Liver (tissue), 9 donors: ENCODE results near the gene ASIC3. TPM values are rescaled to one million over a fixed set of nuclear protein-coding genes. Genes with fewer than 3 reads are reported as not detected.

Source experiments
- DNase-seq: peaks from one replicate; pipeline ENCODE4 v3.0.0-alpha.2; 2017; ENCODE audit warnings: low spot score
- H3K27ac ChIP-seq, 2 donors: one replicate each; pipeline ENCODE4 v1.7.0; 2013; ENCODE audit warnings: inconsistent platforms in 2 of 2, low read length in 2 of 2, control low read depth in 1 of 2, low read depth in 1 of 2, mild to moderate bottlenecking in 1 of 2
- H3K27me3 ChIP-seq, 4 donors: one replicate each; pipeline versions ENCODE4 v1.6.1 to v1.7.0; 2013; ENCODE audit warnings: low read length in 3 of 4, inconsistent platforms in 1 of 4, mild to moderate bottlenecking in 1 of 4, moderate library complexity in 1 of 4; ENCODE audit not compliant: control insufficient read depth in 4 of 4, insufficient read depth in 4 of 4
- H3K36me3 ChIP-seq, 4 donors: one replicate each; pipeline versions ENCODE4 v1.6.1 to v1.7.0; 2013; ENCODE audit warnings: low read length in 3 of 4, mild to moderate bottlenecking in 3 of 4, low read depth in 1 of 4, moderate library complexity in 1 of 4; ENCODE audit not compliant: control insufficient read depth in 4 of 4, insufficient read depth in 3 of 4
- H3K4me1 ChIP-seq, 4 donors: one replicate each; pipeline versions ENCODE4 v1.6.1 to v1.7.0; 2013; ENCODE audit warnings: low read length in 3 of 4, mild to moderate bottlenecking in 3 of 4, moderate library complexity in 1 of 4; ENCODE audit not compliant: control insufficient read depth in 4 of 4, insufficient read depth in 4 of 4
- H3K4me3 ChIP-seq, 3 donors: one replicate each; pipeline versions ENCODE4 v1.6.1 to v1.7.0; 2013; ENCODE audit warnings: low read length in 3 of 3, control low read depth in 1 of 3, low read depth in 1 of 3, mild to moderate bottlenecking in 1 of 3
- H3K9ac ChIP-seq, 2 donors: one replicate each; pipeline ENCODE4 v1.7.0; 2013; ENCODE audit warnings: low read length in 2 of 2, mild to moderate bottlenecking in 2 of 2, moderate library complexity in 2 of 2, control low read depth in 1 of 2, low read depth in 1 of 2
- H3K9me3 ChIP-seq, 4 donors: one replicate each; pipeline versions ENCODE4 v1.6.1 to v1.7.0; 2013; ENCODE audit warnings: low read length in 3 of 4; ENCODE audit not compliant: control insufficient read depth in 4 of 4
- EGR1 ChIP-seq, 2 donors: IDR thresholded peaks; 2 replicates each; pipeline ENCODE4 v1.6.1; 2016 to 2018; ENCODE audit warnings: antibody characterized with exemption in 2 of 2, low read depth in 2 of 2
- FOXA1 ChIP-seq: IDR thresholded peaks from 2 replicates; pipeline ENCODE4 v1.6.1; 2016; ENCODE audit warnings: antibody characterized with exemption
- GABPA ChIP-seq, 2 donors: IDR thresholded peaks in 1 of 2; conservative IDR thresholded peaks in 1 of 2; 2 replicates each; pipeline ENCODE4 v1.6.1; 2016; ENCODE audit warnings: antibody characterized with exemption in 2 of 2, mild to moderate bottlenecking in 1 of 2, moderate library complexity in 1 of 2
- HNF4A ChIP-seq, 2 donors: conservative IDR thresholded peaks; 2 replicates each; pipeline ENCODE4 v1.6.1; 2016; ENCODE audit warnings: antibody characterized with exemption in 2 of 2, mild to moderate bottlenecking in 2 of 2
- HNF4G ChIP-seq: IDR thresholded peaks from 2 replicates; pipeline ENCODE4 v1.6.1; 2016; ENCODE audit warnings: antibody characterized with exemption
- JUND ChIP-seq, 2 donors: IDR thresholded peaks; 2 replicates each; pipeline ENCODE4 v1.6.1; 2016; ENCODE audit warnings: antibody characterized with exemption in 2 of 2
- NR2F2 ChIP-seq: IDR thresholded peaks from 2 replicates; pipeline ENCODE4 v1.6.1; 2016; ENCODE audit warnings: antibody characterized with exemption
- RAD21 ChIP-seq, 2 donors: IDR thresholded peaks; 2 replicates each; pipeline ENCODE4 v1.6.1; 2016; ENCODE audit warnings: antibody characterized with exemption in 2 of 2, mild to moderate bottlenecking in 2 of 2
- RXRA ChIP-seq, 2 donors: IDR thresholded peaks; 2 replicates each; pipeline ENCODE4 v1.6.1; 2017 to 2018; ENCODE audit warnings: antibody characterized with exemption in 2 of 2, mild to moderate bottlenecking in 1 of 2
- SP1 ChIP-seq: IDR thresholded peaks from 2 replicates; pipeline ENCODE4 v1.6.1; 2018; ENCODE audit warnings: antibody characterized with exemption, mild to moderate bottlenecking
- YY1 ChIP-seq: IDR thresholded peaks from 2 replicates; pipeline ENCODE4 v1.6.1; 2016; ENCODE audit warnings: antibody characterized with exemption, mild to moderate bottlenecking
- WGBS: extraction: QIAGEN DNeasy Blood & Tissue Kit; methylation state at CpG from one replicate; pipeline ENCODE4 v1.1.7; 2013; 5-methylcytosine and 5-hydroxymethylcytosine counted together
- polyA plus RNA-seq, 2 donors: library from polyadenylated mRNA; stranded (reverse) in 1 of 2; unstranded in 1 of 2; fragments of 200-250 nt in 1 of 2; fragments of >200 nt in 1 of 2; fragmentation: Nextera tagmentation in 1 of 2; extraction: Ambion mirVana in 1 of 2; gene quantifications; one replicate each; pipeline versions ENCODE4 v1.2.1 to v1.2.3, GENCODE V29; 2013 to 2015
- total RNA-seq, 2 donors: library from RNA; depleted of rRNA; stranded (reverse); fragments of >200 nt; gene quantifications; one replicate each; pipeline ENCODE4 v1.2.3, GENCODE V29; 2014
- TF ChIP-seq, protein P1 (sequence below): IDR thresholded peaks from 2 replicates; pipeline ENCODE4 v1.6.1; 2016; ENCODE audit warnings: antibody characterized with exemption, mild to moderate bottlenecking
- TF ChIP-seq, protein P2 (sequence below): IDR thresholded peaks from 2 replicates; pipeline ENCODE4 v1.6.1; 2016; ENCODE audit warnings: antibody characterized with exemption
- TF ChIP-seq, protein P3 (sequence below): IDR thresholded peaks from 2 replicates; pipeline ENCODE4 v1.6.1; 2016; ENCODE audit warnings: antibody characterized with exemption
- donor health status: healthy.
- donor health status: healthy.
- donor health status: healthy.
- donor health status: healthy.
- donor health status: healthy.

ASIC3 gene
- total and polyA plus RNA-seq, 4 donors, result 0.05 to 1.0 (median 0.39) TPM

DNA sequence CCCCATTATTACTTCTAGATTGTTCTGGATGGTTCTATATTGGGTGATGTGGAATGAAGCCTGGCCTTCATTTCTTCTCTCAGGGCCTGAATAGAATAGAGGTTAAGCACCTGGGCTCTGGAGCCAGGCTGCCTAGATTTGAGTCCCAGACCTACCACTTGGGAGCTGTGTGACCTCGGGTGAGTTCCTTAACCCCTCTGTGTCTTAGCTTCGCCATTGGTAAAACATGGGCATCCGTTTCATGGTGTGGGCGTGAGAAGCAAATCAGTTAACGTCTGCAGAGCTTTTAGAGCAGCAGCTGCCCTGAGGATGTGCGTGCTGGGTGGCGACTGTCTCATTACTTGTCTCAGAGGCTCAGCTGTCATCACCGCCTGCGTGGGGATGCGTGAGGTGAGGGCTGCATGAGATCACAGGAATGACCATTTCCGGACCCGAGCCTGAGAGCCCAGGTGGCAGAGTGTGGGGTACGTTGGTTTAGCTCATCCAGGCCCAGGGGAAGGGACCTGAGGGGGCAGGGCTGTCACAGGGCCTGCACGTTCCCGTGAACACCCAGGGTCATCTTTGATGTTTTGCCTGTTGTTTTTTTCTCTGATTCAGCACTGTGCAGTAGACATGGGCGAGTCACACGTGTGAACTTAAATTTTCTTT, 47.6 kb downstream of the ASIC3 start:
- DNase-seq, result no peak
- Histone ChIP-seq H3K27me3 (no peaks in the 10 kb centered on the region), H3K9ac (no peak overlapping the region), H3K4me1 (peaks cover 0 to 11% (median 7%) of the 10 kb centered on the region in 4 donors), H3K36me3 (peaks cover 0 to 2% (median 0%) of the 10 kb centered on the region in 4 donors), H3K4me3 (no peak overlapping the region), H3K27ac (no peak overlapping the region), H3K9me3 (no peaks in the 10 kb centered on the region)
- 90% methylated on average over 17 of the region's 17 CpGs for WGBS
- TF ChIP-seq FOXA1 (no peak), SP1 (no peak), JUND (IDR thresholded peaks at IDR 0.05) (no peak), GABPA (IDR thresholded peaks at IDR 0.05 in 1 of 2, conservative IDR thresholded peaks at IDR 0.05 in 1 of 2) (no peak)

DNA sequence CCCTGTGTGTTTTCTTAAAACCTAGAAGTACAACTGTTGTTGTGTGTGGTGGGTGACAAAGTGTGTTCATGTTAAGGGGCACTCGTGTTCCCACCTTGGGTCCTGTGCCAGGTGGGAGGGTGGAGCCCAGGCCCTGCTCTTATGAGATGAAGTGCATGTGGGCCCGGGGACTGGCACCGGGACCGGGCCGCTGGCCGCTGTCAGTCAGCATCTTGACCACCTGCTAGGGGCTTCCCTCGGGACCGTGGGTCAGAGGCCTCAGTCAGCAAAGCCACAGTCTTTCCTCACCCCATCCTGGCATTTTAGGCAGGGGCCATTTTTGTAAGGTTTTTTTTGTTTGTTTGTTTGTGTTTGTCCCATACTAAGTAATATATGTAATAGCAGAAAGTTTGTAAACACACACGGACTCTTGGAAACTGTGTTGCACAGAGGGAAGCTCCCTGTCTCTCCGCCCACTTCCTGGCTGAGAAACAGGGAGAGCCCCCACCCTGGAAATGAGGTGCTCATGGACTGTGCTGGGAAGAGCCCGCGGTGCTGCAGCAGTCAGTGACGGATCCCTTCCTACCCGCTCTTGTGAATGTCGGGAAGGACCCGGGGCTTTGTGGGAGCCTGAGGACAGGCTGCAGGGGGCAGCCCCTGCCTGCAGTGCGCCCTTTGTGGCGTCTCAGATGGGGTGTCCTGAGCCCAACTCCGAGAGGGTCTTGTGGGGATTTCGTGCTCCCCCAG, 51.3 kb downstream of the ASIC3 start:
- no peak for DNase-seq
- 81% methylated on average over 20 of the region's 20 CpGs for WGBS
- Histone ChIP-seq H3K27me3 (no peaks in the 10 kb centered on the region), H3K9ac (no peak overlapping the region), H3K27ac (no peak overlapping the region), H3K9me3 (no peaks in the 10 kb centered on the region), H3K36me3 (peaks cover 0 to 4% (median under 1%) of the 10 kb centered on the region in 4 donors), H3K4me1 (no peaks in the 10 kb centered on the region), H3K4me3 (no peak overlapping the region)
- TF ChIP-seq, protein P1, sequence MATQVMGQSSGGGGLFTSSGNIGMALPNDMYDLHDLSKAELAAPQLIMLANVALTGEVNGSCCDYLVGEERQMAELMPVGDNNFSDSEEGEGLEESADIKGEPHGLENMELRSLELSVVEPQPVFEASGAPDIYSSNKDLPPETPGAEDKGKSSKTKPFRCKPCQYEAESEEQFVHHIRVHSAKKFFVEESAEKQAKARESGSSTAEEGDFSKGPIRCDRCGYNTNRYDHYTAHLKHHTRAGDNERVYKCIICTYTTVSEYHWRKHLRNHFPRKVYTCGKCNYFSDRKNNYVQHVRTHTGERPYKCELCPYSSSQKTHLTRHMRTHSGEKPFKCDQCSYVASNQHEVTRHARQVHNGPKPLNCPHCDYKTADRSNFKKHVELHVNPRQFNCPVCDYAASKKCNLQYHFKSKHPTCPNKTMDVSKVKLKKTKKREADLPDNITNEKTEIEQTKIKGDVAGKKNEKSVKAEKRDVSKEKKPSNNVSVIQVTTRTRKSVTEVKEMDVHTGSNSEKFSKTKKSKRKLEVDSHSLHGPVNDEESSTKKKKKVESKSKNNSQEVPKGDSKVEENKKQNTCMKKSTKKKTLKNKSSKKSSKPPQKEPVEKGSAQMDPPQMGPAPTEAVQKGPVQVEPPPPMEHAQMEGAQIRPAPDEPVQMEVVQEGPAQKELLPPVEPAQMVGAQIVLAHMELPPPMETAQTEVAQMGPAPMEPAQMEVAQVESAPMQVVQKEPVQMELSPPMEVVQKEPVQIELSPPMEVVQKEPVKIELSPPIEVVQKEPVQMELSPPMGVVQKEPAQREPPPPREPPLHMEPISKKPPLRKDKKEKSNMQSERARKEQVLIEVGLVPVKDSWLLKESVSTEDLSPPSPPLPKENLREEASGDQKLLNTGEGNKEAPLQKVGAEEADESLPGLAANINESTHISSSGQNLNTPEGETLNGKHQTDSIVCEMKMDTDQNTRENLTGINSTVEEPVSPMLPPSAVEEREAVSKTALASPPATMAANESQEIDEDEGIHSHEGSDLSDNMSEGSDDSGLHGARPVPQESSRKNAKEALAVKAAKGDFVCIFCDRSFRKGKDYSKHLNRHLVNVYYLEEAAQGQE, result no peak
- TF ChIP-seq YY1, result no peak
- TF ChIP-seq, protein P2, sequence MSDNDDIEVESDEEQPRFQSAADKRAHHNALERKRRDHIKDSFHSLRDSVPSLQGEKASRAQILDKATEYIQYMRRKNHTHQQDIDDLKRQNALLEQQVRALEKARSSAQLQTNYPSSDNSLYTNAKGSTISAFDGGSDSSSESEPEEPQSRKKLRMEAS, result no peak
- TF ChIP-seq NR2F2, result no peak
- no peak for TF ChIP-seq HNF4A (conservative IDR thresholded peaks at IDR 0.05)
- no peak for TF ChIP-seq EGR1 (IDR thresholded peaks at IDR 0.05; ENCODE audit: low read depth in 2 of 2)
- TF ChIP-seq SP1, result no peak
- no peak for TF ChIP-seq HNF4G
- TF ChIP-seq, protein P3, sequence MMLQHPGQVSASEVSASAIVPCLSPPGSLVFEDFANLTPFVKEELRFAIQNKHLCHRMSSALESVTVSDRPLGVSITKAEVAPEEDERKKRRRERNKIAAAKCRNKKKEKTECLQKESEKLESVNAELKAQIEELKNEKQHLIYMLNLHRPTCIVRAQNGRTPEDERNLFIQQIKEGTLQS, result no peak
- no peak for TF ChIP-seq RAD21 (IDR thresholded peaks at IDR 0.05)
- no peak for TF ChIP-seq GABPA (IDR thresholded peaks at IDR 0.05 in 1 of 2, conservative IDR thresholded peaks at IDR 0.05 in 1 of 2)
- no peak for TF ChIP-seq JUND (IDR thresholded peaks at IDR 0.05)
- TF ChIP-seq RXRA (IDR thresholded peaks at IDR 0.05), result no peak
